Measurements from ENCODE around the gene NUBP2. TPM values are rescaled to one million over a fixed set of nuclear protein-coding genes. Genes with fewer than 3 reads are reported as not detected.
"Not testable (repeated sequence)": the region's sequence is repeated elsewhere in the genome, so short reads cannot be mapped to it uniquely, and the experiment has no call there.

The NUBP2 gene
- total RNA-seq, 1 experiment from 2014 or later, result 91.8 TPM

DNA sequence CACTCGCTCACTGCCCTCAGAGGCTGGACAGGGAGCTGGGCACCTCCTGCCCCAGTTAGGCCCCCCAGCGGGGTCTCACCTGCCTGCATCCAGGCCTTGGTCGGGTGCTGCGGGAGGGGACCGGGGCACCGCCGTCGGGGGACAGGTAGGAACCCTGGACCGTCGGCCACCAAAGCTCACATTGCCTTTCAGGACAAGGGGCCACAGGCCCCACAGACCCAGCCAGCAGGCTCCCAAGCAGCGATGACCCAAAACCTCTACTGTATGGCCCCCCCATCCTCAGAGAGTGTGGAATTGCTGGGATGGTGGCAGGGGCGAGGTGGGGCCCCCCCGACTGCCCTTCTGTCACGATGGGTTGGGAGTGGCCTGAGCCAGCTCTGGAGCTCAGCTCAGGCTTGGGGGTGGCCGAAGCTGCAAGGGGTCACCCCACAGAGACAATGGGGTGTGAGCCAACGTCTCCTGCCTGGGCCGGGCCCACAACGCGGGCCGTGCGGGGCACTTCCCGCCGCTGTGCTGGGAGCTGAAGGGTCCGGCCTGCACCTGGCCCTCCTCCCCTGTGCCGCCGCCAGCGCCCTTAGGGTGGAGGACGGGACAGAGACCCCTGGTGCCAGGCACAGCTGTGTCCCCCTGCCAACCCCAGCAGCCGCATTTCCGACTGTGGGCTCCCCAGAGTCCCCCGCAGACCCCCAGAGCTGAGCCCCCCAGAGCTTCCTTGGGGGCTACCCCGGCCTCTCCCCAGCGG, 10.2 kb downstream of the NUBP2 start:
- H3K27me3 Mint-ChIP-seq (ENCODE audit: unreplicated experiment), result no peaks in the 10 kb centered on the region
- H3K9me3 Mint-ChIP-seq (ENCODE audit: low read depth, unreplicated experiment), result peaks cover 3% of the 10 kb centered on the region
- H3K36me3 Mint-ChIP-seq (ENCODE audit: insufficient read depth, unreplicated experiment), result peaks cover 31% of the 10 kb centered on the region
- TF ChIP-seq, protein P1, sequence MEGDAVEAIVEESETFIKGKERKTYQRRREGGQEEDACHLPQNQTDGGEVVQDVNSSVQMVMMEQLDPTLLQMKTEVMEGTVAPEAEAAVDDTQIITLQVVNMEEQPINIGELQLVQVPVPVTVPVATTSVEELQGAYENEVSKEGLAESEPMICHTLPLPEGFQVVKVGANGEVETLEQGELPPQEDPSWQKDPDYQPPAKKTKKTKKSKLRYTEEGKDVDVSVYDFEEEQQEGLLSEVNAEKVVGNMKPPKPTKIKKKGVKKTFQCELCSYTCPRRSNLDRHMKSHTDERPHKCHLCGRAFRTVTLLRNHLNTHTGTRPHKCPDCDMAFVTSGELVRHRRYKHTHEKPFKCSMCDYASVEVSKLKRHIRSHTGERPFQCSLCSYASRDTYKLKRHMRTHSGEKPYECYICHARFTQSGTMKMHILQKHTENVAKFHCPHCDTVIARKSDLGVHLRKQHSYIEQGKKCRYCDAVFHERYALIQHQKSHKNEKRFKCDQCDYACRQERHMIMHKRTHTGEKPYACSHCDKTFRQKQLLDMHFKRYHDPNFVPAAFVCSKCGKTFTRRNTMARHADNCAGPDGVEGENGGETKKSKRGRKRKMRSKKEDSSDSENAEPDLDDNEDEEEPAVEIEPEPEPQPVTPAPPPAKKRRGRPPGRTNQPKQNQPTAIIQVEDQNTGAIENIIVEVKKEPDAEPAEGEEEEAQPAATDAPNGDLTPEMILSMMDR (IDR thresholded peaks at IDR 0.05; ENCODE audit: unreplicated experiment), result no peak
- no TSS peak for BruUV-seq (replicated peaks)
- no peak for DNase-seq
- H3K27ac Mint-ChIP-seq (ENCODE audit: unreplicated experiment), result no peak overlapping the region
- CTCF ChIA-PET, result interaction anchor here (0.5 to 0.6 kb wide), 2 partner anchors 10 to 393 kb away, joined by 3 to 5 read pairs; no protein-coding TSS in a partner anchor
- H3K4me3 Mint-ChIP-seq (ENCODE audit: low read depth, unreplicated experiment), result no peak overlapping the region
- intact Hi-C loops (cut with micrococcal nuclease; ENCODE audit: unreplicated experiment), result no loop called here
- H3K4me1 Mint-ChIP-seq (ENCODE audit: low read depth, unreplicated experiment), result no peaks in the 10 kb centered on the region

DNA sequence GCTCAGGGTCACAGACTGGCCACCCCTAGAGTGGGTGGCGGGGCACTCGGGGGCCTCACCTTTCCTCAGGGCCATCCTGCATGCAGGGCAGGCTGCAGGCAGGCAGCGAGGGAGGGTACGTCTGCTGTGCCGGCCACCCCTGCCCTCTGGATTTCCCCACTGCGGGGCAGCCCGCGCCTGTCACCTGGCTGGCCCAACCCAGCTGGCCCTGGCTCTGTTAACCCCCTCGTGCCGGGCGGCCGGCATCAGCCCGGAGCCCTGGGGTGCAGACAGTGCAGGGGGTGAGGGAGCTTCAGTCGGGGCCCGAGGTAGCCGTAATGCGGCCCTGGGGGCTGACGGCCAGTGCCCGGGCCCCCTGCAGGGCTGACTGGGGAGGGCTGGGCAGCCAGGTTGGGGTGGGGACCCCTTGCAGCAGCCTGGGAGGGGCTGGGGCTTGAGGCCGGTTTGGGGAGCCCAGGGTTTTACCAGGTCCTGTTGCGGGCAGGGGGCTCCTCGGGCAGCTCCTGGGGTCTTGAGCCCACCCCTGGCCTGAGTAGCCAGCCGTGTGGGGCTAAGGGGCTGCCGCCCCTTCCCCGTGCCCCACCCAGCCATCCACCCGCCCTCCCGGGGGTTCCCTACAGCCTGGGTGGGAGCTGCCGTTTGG, 10.9 kb downstream of the NUBP2 start, which contains the start of gene IGFALS:
IGFALS (minus strand) TSS at position 128 of the 643 bp plus-strand sequence; CDS start at position 75, 53 bp downstream.
- TF ChIP-seq, protein P1 (IDR thresholded peaks at IDR 0.05; ENCODE audit: unreplicated experiment), result no peak
- no peaks in the 10 kb centered on the region for H3K27me3 Mint-ChIP-seq (ENCODE audit: unreplicated experiment)
- intact Hi-C loops (cut with micrococcal nuclease; ENCODE audit: unreplicated experiment), result no loop called here
- CTCF ChIA-PET, result no interaction called here
- H3K4me3 Mint-ChIP-seq (ENCODE audit: low read depth, unreplicated experiment), result no peak within 1 kb of the TSS
- peaks cover 28% of the 10 kb centered on the region for H3K36me3 Mint-ChIP-seq (ENCODE audit: insufficient read depth, unreplicated experiment)
- peaks cover 3% of the 10 kb centered on the region for H3K9me3 Mint-ChIP-seq (ENCODE audit: low read depth, unreplicated experiment)
- no TSS peak for BruUV-seq (replicated peaks)
- DNase-seq, result no peak
- H3K4me1 Mint-ChIP-seq (ENCODE audit: low read depth, unreplicated experiment), result no peaks in the 10 kb centered on the region
- no peak within 1 kb of the TSS for H3K27ac Mint-ChIP-seq (ENCODE audit: unreplicated experiment)

DNA sequence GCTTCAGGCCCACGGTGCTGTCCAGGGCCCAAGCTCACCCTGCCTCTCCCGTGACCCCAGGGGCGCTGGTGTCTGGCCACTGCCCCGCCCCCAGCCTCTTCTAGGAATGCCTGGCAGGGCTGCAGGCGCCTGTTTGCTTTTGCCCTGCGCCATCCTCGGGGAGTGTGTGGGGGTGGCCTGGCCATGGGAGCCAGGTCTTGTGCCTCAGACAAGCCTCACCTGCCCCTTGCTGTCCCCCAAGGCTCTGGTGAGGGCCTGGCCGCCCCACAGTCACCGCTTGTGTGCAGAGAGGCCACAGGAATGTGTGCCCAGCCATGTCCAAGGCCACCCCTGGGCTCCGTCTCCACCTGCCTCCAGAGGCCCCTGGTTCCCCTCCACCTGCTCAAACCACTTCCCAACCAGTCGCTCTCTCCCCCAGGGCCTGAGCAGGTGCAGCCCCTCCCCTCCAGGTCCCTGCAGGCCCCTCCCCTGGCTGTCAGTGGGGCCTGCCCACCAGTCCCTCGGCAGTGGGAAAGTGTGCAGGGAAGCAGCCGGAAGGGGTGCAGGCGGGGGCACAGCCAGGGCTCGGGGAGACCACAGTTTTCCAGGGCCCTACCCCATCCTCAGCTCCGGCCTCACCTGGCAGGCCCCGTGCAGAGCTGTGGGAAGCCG, 11.6 kb downstream of the NUBP2 start:
- DNase-seq, result no peak
- intact Hi-C loops (cut with micrococcal nuclease; ENCODE audit: unreplicated experiment), result no loop called here
- Mint-ChIP-seq H3K4me3 (ENCODE audit: low read depth, unreplicated experiment) (no peak overlapping the region), H3K27me3 (ENCODE audit: unreplicated experiment) (no peaks in the 10 kb centered on the region), H3K27ac (ENCODE audit: unreplicated experiment) (no peak overlapping the region), H3K9me3 (ENCODE audit: low read depth, unreplicated experiment) (peaks cover 3% of the 10 kb centered on the region), H3K36me3 (ENCODE audit: insufficient read depth, unreplicated experiment) (peaks cover 24% of the 10 kb centered on the region), H3K4me1 (ENCODE audit: low read depth, unreplicated experiment) (no peaks in the 10 kb centered on the region)
- BruUV-seq (replicated peaks), result no TSS peak
- TF ChIP-seq, protein P1 (IDR thresholded peaks at IDR 0.05; ENCODE audit: unreplicated experiment), result no peak
- CTCF ChIA-PET, result no interaction called here

DNA sequence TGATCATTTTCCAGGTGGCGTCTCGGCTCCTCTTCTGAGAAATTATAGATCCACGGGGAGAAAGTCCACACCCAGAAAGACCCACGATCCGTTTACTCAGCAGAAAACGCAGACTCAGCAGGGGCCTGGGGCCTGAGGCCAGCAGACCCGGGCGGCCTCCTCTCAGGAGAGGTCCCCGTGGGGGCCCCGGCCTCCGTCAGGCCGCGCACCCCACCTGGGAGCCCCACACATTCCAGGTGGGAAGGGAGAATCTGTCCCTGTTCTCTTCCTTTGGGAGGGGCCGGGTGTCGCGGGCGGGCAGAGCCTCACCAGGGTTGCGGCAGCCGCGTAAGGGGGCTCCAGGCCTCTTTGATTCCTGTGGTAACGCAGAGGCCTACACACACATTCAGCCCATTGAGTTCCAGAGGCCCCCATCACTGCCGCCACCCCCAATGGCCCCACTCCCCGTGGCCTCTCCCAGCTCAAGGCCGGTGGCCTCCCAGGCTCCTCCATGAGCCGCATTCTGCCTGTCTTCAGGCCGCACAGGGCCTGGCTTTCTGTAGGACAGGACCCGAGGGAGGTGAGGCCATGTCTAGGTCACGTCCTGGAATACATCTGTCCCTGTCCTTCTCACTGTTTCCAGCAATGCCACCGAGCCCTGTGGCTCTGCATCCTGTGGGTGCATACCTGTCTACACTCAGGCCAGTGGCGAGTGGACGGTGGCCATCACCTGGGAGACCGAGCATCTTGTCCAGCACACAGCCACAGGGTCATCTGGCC, 12.3 kb downstream of the NUBP2 start:
- no TSS peak for BruUV-seq (replicated peaks)
- DNase-seq, result no peak
- Mint-ChIP-seq H3K4me3 (ENCODE audit: low read depth, unreplicated experiment) (no peak overlapping the region), H3K36me3 (ENCODE audit: insufficient read depth, unreplicated experiment) (peaks cover 21% of the 10 kb centered on the region), H3K27ac (ENCODE audit: unreplicated experiment) (no peak overlapping the region), H3K27me3 (ENCODE audit: unreplicated experiment) (no peaks in the 10 kb centered on the region), H3K4me1 (ENCODE audit: low read depth, unreplicated experiment) (no peaks in the 10 kb centered on the region), H3K9me3 (ENCODE audit: low read depth, unreplicated experiment) (peaks cover 3% of the 10 kb centered on the region)
- CTCF ChIA-PET, result interaction anchor here (0.6 kb wide), 1 partner anchor 10 kb away, joined by 3 read pairs; no protein-coding TSS in a partner anchor
- intact Hi-C loops (cut with micrococcal nuclease; ENCODE audit: unreplicated experiment), result no loop called here
- TF ChIP-seq, protein P1 (IDR thresholded peaks at IDR 0.05; ENCODE audit: unreplicated experiment), result no peak

DNA sequence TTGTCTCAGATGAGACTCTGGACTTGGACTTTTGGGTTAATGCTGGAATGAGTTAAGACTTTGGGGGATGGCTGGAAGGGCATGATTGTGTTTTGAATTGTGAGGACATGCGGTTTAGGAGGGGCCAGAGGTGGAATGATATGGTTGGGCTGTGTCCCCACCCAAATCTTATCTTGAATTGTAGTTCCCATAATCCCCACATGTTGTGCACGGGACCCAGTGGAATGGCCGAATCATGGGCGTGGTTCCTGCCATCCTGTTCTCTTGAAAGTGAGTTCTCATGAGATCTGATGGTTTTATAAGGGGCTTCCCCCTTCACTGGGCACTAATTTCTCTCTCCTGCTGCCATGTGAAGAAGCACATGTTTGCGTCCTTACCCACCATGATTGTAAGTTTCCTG, 16.5 kb downstream of the NUBP2 start:
- BruUV-seq (replicated peaks); H3K27ac Mint-ChIP-seq (ENCODE audit: unreplicated experiment); H3K9me3 Mint-ChIP-seq (ENCODE audit: low read depth, unreplicated experiment); intact Hi-C loops (cut with micrococcal nuclease; ENCODE audit: unreplicated experiment); DNase-seq; CTCF ChIA-PET; H3K4me1 Mint-ChIP-seq (ENCODE audit: low read depth, unreplicated experiment); H3K4me3 Mint-ChIP-seq (ENCODE audit: low read depth, unreplicated experiment); H3K27me3 Mint-ChIP-seq (ENCODE audit: unreplicated experiment): not testable (repeated sequence)
- H3K36me3 Mint-ChIP-seq (ENCODE audit: insufficient read depth, unreplicated experiment), result peaks cover 10% of the 10 kb centered on the region

Measured in Calu3 (cell line).